ENCODE results near the gene PRND. TPM values are rescaled to one million over a fixed set of nuclear protein-coding genes. Genes with fewer than 3 reads are reported as not detected.

The PRND gene
- total and polyA plus RNA-seq, 2 experiments from 2014 or later, result 0.10 TPM; not detected in 1

- no peak for TF ChIP-seq ZNF462 (CRISPR knock-in tag; IDR thresholded peaks at IDR 0.05)
- no peak for TF ChIP-seq STAT1 (IDR thresholded peaks at IDR 0.05; ENCODE audit: unreplicated experiment)
- no peak for TF ChIP-seq ZNF114 (CRISPR knock-in tag; IDR thresholded peaks at IDR 0.05)
- no peak for TF ChIP-seq EZH2phosphoT487 (IDR thresholded peaks at IDR 0.05; ENCODE audit: unreplicated experiment)
- TF ChIP-seq ZNF331 (CRISPR knock-in tag; IDR thresholded peaks at IDR 0.05; ENCODE audit: low read depth), result no peak
- no peak for TF ChIP-seq REST (IDR thresholded peaks at IDR 0.05; ENCODE audit: unreplicated experiment)
These were observed 36.8 kb upstream of the PRND start (continued) for GRCh38 chr20:4684837-4685413.
